ENCODE data around the gene TSPAN5. TPM values are rescaled to one million over a fixed set of nuclear protein-coding genes. Genes with fewer than 3 reads are reported as not detected.

Gene TSPAN5
- polyA plus RNA-seq, 1 donor from 2014 or later, result 18.8 TPM

- Histone ChIP-seq H3K79me2 (replicated peaks; ENCODE audit: insufficient read depth, low read length) (no peaks in the 10 kb centered on the region), H3K4me3 (ENCODE audit: low read length) (no peak overlapping the region), H3K27ac (ENCODE audit: low read length) (no peak overlapping the region), H3K36me3 (ENCODE audit: insufficient read depth, low read length) (no peaks in the 10 kb centered on the region), H2AFZ (ENCODE audit: low read depth, low read length) (no peak overlapping the region), H3K4me2 (ENCODE audit: low read length) (no peak overlapping the region), H3K9ac (ENCODE audit: low read length) (no peak overlapping the region), H3K9me2 (ENCODE audit: insufficient read depth, low read length) (no peaks in the 10 kb centered on the region), H3K27me3 (ENCODE audit: insufficient read depth, low read depth, low read length) (no peaks in the 10 kb centered on the region), H4K20me1 (ENCODE audit: insufficient read depth) (no peaks in the 10 kb centered on the region), H3K9me3 (ENCODE audit: low read length) (no peaks in the 10 kb centered on the region), H3F3A (ENCODE audit: insufficient read depth, low read length, poor library complexity, severe bottlenecking) (no peaks in the 10 kb centered on the region)
- TF ChIP-seq SMC3 (conservative IDR thresholded peaks at IDR 0.05; ENCODE audit: poor library complexity) (no peak), REST (IDR thresholded peaks at IDR 0.05; ENCODE audit: borderline replicate concordance) (no peak), CTCF (IDR thresholded peaks at IDR 0.05; ENCODE audit: poor library complexity, severe bottlenecking) (no peak), TAF1 (IDR thresholded peaks at IDR 0.05; ENCODE audit: low read depth) (no peak), EZH2 (IDR thresholded peaks at IDR 0.05; ENCODE audit: borderline replicate concordance, insufficient read depth, low read length, poor library complexity, severe bottlenecking) (no peak), MXI1 (conservative IDR thresholded peaks at IDR 0.05; ENCODE audit: poor library complexity, severe bottlenecking) (no peak), RAD21 (conservative IDR thresholded peaks at IDR 0.05) (no peak), POLR2AphosphoS5 (IDR thresholded peaks at IDR 0.05) (no peak), EP300 (conservative IDR thresholded peaks at IDR 0.05; ENCODE audit: poor library complexity, severe bottlenecking) (no peak)
These were observed 191.4 kb downstream of the TSPAN5 start for GRCh38 chr4:98466868-98467599.

- no peak overlapping the region for H3K27ac ChIP-seq (ENCODE audit: low read length)
- H3K27me3 ChIP-seq (ENCODE audit: insufficient read depth, low read depth, low read length), result no peaks in the 10 kb centered on the region
- H3K79me2 ChIP-seq (replicated peaks; ENCODE audit: insufficient read depth, low read length), result no peaks in the 10 kb centered on the region
- no peak overlapping the region for H3K4me2 ChIP-seq (ENCODE audit: low read length)
- H3K9me2 ChIP-seq (ENCODE audit: insufficient read depth, low read length), result no peaks in the 10 kb centered on the region
- H3K9me3 ChIP-seq (ENCODE audit: low read length), result no peaks in the 10 kb centered on the region
- no peaks in the 10 kb centered on the region for H4K20me1 ChIP-seq (ENCODE audit: insufficient read depth)
- H3F3A ChIP-seq (ENCODE audit: insufficient read depth, low read length, poor library complexity, severe bottlenecking), result no peaks in the 10 kb centered on the region
- no peak for TF ChIP-seq POLR2AphosphoS5 (IDR thresholded peaks at IDR 0.05)
- no peak for TF ChIP-seq TAF1 (IDR thresholded peaks at IDR 0.05; ENCODE audit: low read depth)
- TF ChIP-seq RAD21 (conservative IDR thresholded peaks at IDR 0.05), result no peak
- no peak for TF ChIP-seq EZH2 (IDR thresholded peaks at IDR 0.05; ENCODE audit: borderline replicate concordance, insufficient read depth, low read length, poor library complexity, severe bottlenecking)
- no peak for TF ChIP-seq EP300 (conservative IDR thresholded peaks at IDR 0.05; ENCODE audit: poor library complexity, severe bottlenecking)
- no peak for TF ChIP-seq SMC3 (conservative IDR thresholded peaks at IDR 0.05; ENCODE audit: poor library complexity)
- no peak for TF ChIP-seq CTCF (IDR thresholded peaks at IDR 0.05; ENCODE audit: poor library complexity, severe bottlenecking)
- no peak for TF ChIP-seq MXI1 (conservative IDR thresholded peaks at IDR 0.05; ENCODE audit: poor library complexity, severe bottlenecking)
- no peak for TF ChIP-seq REST (IDR thresholded peaks at IDR 0.05; ENCODE audit: borderline replicate concordance)
- no peak overlapping the region for H3K9ac ChIP-seq (ENCODE audit: low read length)
- H3K36me3 ChIP-seq (ENCODE audit: insufficient read depth, low read length), result no peaks in the 10 kb centered on the region
- no peak overlapping the region for H2AFZ ChIP-seq (ENCODE audit: low read depth, low read length)
- H3K4me3 ChIP-seq (ENCODE audit: low read length), result no peak overlapping the region
These were observed 195.9 kb downstream of the TSPAN5 start for GRCh38 chr4:98462487-98462886.

All from neural cell (in vitro differentiated cells).